CD4-positive, alpha-beta T cell treated with Interleukin-4 for 1 hour (primary cell): ENCODE data around the gene NUMA1.

Experiments used
- DNase-seq, 2 donors: peaks; one replicate each; pipeline ENCODE4 v3.0.0-alpha.2; 2020 to 2022

NUMA1 gene

GRCh38 chr11:71999798-72000197 is 80.5 kb downstream of the NUMA1 start:
- DNase-seq = no peak

GRCh38 chr11:71999362-71999761 is 81.0 kb downstream of the NUMA1 start:
- no peak for DNase-seq

- DNase-seq = peak; percentile 54 to 62
These were observed 81.6 kb downstream of the NUMA1 start, which contains the start of gene IL18BP for GRCh38 chr11:71998649-71999310. Gene IL18BP, plus strand, starts transcription at chr11:71998909. Its CDS starts 1,076 bp downstream, at chr11:71999985.

- no peak for DNase-seq
These were observed 82.3 kb downstream of the NUMA1 start for GRCh38 chr11:71998061-71998460.

- DNase-seq = no peak
These were observed 82.7 kb downstream of the NUMA1 start for GRCh38 chr11:71997594-71997993.

- DNase-seq = peak in 1 of 2 donors; percentile 80
These were observed 83.4 kb downstream of the NUMA1 start for GRCh38 chr11:71996946-71997345.

GRCh38 chr11:71996517-71996916 is 83.8 kb downstream of the NUMA1 start:
- DNase-seq = no peak

- no peak for DNase-seq
These were observed 84.5 kb downstream of the NUMA1 start for GRCh38 chr11:71995726-71996291.

GRCh38 chr11:71994786-71995185 is 85.6 kb downstream of the NUMA1 start:
- no peak for DNase-seq

GRCh38 chr11:71992136-71992730 is 88.1 kb downstream of the NUMA1 start:
- no peak for DNase-seq

GRCh38 chr11:71991494-71991893 is 88.8 kb downstream of the NUMA1 start:
- DNase-seq = peak in 1 of 2 donors; percentile 28

- no peak for DNase-seq
These were observed 89.6 kb downstream of the NUMA1 start for GRCh38 chr11:71990701-71991100.

- DNase-seq = no peak
These were observed 92.3 kb downstream of the NUMA1 start for GRCh38 chr11:71988050-71988449.

GRCh38 chr11:71987521-71987920 is 92.8 kb downstream of the NUMA1 start:
- DNase-seq = no peak

- no peak for DNase-seq
These were observed 94.2 kb downstream of the NUMA1 start for GRCh38 chr11:71986131-71986530.

- DNase-seq = no peak
These were observed 100.7 kb downstream of the NUMA1 start for GRCh38 chr11:71979602-71980001.

- DNase-seq = no peak
These were observed 101.2 kb downstream of the NUMA1 start for GRCh38 chr11:71979094-71979493.

- DNase-seq = peak; percentile 61 to 63
These were observed 102.5 kb downstream of the NUMA1 start for GRCh38 chr11:71977743-71978418.

- DNase-seq = no peak
These were observed 103.3 kb downstream of the NUMA1 start for GRCh38 chr11:71977090-71977489.

- no peak for DNase-seq
These were observed 103.8 kb downstream of the NUMA1 start for GRCh38 chr11:71976551-71976950.

- DNase-seq = no peak
These were observed 108.7 kb downstream of the NUMA1 start for GRCh38 chr11:71971680-71972079.

- no peak for DNase-seq
These were observed 115.7 kb downstream of the NUMA1 start for GRCh38 chr11:71964641-71965040.

GRCh38 chr11:71963468-71963867 is 116.9 kb downstream of the NUMA1 start:
- no peak for DNase-seq
